ENCODE measurements around the gene ADGRL3.
"Not testable (repeated sequence)": the region's sequence is repeated elsewhere in the genome, so short reads cannot be mapped to it uniquely, and the experiment has no call there.

Gene ADGRL3

DNA sequence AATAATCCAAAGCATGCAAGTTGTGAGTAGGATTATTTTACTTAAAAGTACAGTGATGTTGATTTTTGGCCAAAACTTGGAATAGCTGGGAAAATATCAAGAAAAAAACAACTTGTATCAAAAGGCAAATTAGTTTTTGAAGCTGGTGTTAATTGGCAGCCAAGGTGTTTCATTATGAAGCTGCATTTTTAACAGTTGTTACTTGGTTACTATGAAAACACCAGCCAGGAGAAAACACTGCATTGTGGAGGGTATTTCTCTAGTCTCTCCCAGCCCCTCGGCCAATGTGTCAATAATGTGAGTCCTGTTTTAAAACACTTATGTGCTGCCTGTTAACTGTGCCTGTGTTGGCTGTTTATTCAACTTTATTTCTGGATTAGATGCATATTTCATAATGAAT, 733.4 kb downstream of the ADGRL3 start:
- no peak for DNase-seq

DNA sequence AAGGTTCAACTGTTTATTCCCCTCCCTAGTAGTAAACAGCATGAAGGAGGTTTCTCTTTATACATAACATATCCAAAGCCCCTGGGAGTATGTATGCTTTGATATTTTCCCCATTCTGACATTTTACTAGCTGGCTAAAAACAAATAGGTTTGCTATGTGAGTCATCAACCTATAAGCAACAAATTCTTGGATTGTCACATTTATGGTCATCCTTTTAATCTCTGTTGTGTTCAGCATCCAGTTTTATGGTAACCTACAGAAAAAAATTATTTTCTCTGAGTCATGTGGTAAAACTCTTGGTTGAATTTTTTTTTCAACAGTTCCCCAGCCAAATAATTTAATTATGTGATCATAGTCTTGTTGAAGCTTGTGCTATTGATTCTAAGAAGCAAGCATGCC, 734.1 kb downstream of the ADGRL3 start:
- no peak for DNase-seq

DNA sequence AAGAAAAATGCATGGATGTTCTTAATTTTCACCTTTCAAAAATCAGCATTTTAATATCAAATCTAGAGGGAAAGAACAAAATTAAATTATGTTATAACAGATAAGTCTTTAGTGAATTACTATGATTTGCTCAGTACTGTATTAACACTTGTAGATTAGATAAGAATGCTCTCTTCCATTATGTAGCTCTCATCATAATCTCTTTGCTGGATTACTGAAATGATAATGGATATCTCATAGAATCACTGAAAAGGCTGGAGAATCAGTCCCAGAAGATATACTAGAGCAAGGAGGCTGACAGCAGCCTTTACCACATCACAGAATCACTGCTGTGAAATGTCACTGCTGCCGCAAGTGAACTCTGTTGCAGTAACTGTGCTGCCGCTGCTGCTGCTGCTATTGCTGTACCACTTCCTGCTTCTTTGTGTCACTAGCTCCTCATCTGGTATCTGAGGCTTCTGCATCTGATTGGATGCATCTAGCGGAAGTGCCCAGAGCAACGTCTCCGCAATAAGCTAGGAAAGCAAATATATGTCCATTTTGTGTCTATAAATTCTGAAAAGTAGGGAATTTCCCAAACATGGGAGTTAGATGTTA, 738.2 kb downstream of the ADGRL3 start:
- peak; percentile 23 for DNase-seq

DNA sequence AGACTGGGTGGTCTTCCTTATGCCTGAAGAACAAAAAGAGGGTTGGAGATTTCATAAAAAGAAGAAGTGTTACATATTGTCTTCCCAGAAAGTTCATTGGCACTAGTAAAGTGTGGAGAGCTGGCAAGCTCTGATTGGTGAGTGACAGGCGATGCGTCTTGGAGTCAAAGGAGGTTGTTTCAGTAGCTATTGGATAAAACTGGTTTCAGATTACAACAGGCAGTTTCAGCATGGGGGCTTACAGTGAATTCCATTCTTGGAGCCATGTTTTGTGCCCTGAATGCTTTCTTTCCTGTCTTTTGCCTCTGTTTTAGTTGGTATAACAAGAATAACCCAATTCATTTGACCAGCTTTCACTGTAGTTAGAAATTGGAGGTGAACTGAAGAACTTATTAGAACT, 750.5 kb downstream of the ADGRL3 start:
- no peak for DNase-seq

DNA sequence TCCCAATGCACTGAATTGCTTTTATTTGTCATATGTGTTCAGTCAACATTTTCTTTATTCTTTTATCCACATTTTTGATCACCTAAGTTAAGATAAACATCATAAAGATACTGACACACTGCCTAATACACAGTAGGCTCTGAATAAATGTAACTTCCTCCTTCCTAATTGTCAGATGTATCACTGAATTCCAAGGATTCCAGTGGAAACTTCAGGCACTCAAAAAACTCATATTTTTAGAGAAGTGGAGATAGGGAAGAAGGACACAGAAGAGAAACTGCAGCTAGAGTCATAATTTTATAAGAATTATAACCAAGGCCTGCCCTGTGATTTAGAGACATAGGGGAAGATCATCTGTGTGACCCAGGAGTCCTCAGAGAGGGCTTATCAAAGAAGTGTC, 753.3 kb downstream of the ADGRL3 start:
- no peak for DNase-seq

DNA sequence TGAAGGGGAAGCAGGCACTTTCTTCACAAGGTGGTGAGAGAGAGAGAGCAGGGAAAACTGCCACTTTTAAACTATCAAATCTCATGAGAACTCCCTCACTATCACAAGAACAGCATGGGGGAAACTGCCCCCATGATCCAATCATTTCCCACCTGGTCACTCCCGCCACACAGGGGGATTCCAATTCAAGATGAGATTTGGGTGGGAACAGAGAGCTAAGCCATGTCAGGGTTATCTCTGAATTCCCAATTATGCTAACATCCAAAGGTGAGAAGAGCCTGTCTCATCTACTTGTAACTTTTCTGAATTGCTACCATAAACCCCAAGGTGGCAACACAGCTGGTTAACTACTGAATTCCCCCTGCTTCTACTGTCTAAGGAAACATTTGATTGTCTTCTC, 758.5 kb downstream of the ADGRL3 start:
- no peak for DNase-seq

DNA sequence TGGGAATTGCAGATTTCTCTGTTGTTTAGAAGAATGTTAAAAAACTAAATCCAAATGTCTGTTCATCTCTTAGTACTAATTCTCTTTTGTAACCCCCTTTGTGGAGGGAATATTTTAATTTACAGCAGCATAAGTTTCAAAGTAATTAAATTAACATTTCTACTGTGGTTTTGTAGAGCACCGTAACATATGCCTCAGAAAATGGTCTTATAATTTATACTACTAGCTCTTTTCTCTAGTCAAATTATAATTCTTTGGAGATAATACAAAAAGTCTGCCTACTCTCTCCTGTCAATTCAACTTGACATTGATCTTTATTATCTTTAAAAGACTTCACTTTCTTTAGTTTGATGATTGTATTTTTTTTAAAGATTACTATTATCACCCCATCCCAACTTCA, 759.0 kb downstream of the ADGRL3 start:
- DNase-seq, result no peak

DNA sequence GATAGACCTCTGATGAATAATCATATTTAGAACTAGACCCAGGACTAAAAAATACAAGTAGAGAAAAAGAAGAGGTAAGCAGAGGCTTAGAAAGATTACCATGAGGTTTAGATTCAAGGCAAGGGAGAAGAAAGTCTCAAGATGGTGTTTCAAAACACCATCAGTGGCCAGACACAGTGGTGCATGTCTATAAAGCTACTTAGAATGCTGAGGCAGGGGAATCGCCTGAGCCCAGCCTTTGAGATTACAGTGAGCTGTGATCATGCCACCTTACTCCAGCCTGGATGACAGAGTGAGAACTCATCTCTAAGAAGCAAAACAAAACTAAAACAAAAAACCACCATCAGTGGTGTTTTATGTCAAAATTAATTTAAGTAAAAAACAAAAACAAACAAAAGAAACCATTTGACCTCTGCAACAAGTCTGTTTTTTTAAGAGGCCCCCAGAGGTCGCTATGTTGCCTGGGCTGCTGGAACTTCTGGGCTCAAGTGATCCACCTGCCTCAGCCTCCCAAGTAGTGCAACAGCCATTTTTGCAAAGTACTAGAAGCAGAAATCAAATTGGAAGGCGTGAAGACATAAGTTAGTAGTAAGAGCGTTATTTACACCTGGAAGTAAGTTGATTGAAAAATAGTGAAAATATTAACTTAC, 784.3 kb downstream of the ADGRL3 start:
- DNase-seq, result no peak

DNA sequence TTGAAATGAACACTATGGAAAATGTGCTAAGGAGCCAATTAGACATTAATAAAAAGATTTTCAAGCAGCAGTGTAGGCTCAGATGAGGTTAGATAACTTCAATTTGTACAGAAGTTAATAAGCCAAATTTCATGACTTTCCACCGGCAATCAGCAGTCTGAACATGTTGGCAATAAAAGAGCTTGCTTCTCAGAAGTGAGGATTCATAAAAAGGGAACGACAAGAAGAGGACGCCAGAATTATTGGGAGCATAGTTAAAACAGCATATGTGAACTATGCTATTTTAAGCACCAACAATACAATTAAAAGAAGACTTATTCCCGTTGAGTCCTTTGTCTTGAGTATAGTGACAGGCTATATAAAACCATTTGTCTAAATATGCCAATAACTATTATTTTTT, 785.3 kb downstream of the ADGRL3 start:
- no peak for DNase-seq

DNA sequence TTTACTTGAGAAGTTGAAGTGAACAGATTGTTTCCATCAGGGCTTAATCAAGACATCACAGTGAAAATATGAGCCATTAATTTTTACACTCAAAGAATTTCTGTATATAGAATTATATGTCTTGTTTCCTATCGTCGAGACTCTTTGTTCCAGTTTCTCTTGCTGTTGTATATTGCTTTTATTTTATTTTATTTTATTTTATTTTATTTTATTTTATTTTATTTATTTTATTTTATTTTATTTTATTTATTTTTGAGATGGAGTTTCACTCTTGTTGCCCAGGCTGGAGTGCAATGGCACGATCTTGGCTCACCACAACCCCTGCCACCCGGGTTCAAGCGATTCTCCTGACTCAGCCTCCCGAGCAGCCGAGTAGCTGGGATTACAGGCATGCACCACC, 786.8 kb downstream of the ADGRL3 start:
- not testable (repeated sequence) for DNase-seq

DNA sequence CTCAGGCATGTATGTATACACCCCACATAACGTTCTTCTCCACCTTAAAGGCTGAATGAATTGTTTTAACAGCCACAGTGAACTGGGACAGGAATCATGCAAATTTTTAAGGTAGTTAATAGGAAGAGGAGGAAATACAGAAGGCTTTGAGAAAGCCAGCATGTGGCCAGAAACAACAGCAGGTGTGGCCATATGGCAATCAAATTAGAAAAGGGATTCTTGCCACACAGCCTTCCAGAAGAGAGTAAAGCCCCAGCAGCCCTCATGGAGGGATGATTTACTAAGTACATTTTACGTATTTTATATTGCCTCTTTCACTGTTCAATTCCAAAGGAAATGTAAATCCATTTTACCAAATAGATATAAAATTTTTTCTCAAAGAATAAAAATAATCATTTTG, 792.2 kb downstream of the ADGRL3 start:
- no peak for DNase-seq

DNA sequence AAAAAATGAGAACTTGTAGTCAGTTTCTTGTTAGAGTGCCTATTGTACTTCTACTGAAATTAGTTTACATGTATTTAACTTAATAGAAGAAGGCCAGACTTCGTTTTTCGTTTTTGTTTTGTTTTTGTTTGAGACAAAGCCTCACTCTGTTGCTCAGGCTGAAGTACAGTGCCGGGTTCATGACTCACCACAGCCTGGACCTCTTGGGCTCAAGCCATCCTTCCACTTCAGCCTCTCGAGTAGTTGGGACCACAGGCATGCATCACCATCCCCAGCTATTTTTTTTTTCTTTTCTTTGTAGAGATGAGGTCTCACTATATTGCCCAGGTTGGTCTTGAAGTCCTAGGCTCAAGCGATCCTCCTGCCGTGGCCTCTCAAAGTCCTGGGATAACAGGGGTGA, 793.9 kb downstream of the ADGRL3 start:
- DNase-seq, result no peak

DNA sequence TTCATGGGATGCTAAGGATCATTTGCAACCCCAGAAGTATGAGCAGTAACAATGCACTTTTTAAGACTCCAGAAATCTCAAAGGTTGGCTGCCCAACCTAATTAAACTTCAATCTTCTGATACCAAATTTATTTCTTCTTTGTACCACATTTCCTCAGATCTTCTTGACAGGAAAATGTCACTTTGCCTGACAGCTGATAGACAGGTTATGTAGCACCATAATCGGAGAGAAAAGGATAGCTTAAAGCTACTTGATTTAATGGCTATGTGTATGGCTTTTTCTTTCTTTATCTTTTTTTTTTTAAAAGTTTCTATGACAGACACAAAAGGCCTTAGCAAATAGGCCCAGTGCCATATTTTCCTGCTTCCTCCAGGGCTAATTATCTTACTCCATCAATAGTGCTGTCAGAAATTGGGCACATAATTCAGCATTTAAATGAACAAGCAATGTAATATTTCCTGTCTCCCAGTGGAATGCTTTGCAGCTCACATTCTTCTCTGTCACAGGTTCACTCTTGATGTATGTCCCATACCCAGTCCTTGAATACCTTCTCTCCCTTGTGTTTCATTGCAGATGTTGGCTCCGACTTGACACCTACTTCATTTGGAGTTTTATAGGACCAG, 795.7 kb downstream of the ADGRL3 start:
- no peak for DNase-seq

DNA sequence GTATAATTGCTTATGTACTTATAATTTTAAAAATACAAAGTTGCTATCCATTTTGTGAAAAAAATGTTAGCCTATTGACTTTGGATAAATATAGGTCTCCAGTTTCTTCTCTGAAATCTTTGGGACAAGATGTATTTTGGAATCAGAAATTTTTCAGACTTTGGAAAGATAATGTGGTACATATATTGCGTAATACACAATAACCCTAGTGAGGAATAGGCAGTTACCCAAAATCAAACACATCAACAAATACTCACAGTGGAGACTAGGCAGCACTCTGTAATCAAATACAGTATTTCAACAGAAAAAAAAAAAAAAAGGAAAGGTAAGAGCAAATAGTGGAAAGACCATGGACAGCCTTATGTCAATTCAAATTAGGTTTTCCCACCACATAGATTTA, 796.8 kb downstream of the ADGRL3 start:
- DNase-seq, result no peak

DNA sequence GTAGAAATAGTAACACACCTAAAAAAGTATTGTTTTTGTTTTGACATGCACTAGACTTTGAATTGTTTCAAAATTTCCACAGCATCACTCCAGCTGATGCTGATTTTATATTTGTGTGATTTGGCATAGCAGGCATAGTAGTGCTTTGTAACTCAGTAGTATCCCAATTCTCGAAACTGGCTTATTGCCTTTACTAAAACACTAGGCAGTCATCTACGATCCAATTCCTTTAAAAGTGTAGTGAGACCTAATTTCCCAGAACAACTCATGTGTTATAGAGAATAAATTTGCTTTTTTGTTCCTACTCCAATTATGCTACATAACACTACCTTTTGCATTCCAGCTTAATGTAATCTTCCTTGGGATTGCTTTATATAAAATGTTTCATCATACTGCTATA, 797.7 kb downstream of the ADGRL3 start:
- DNase-seq, result no peak

DNA sequence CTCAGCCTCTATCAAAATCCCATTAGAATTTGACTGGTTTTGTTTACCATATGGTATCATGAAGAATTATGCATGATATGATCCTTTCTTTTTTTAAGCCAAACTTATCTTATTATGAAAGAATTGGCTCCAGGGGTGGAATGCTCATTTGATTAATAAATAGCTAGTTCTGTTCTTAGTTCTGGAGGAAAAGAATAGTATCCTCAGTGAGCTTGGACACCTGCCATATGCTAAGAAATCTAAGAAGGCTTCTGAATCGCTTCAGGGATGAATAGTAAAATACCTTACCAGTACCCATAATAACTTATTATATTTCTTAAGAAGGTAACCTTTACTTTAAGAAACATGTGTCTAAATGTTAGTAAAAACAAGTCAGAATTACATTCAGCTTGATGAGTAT, 803.6 kb downstream of the ADGRL3 start:
- DNase-seq, result no peak

DNA sequence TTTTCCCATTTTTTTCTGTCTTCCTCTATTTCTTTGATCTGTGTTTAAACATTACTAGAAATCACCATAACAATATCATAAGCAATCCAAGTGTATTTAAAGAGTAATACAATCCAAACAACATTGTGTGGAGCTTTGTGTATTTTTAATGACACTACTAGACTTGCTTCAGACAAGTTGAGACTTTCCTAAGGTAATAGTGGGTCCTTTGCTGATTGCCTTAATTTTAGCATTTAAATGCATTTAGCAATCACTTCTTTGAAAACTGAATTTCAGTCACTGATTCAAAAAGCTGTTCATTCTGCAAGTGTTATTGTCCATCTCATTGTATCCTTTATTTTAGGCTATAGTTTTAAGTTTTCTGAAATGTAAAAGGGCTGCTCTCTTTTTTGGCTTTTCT, 804.8 kb downstream of the ADGRL3 start:
- DNase-seq, result no peak

DNA sequence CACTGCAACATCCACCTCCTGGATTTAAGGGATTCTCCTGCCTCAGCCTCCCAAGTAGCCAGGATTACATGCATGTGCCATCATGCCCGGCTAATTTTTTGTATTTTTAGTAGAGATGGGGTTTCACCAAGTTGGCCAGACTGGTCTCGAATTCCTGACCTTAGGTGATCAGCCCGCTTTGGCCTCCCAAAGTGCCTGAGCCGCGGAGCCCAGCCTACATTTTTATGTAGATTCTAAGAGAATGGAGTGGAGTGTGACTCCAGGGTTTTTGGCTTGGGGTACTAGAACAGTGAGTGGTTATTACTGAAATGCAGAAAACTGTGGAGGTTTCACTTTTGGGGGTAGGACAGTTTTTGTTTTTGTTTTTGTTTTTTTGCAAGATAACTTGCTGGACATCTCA, 806.0 kb downstream of the ADGRL3 start:
- DNase-seq, result no peak

DNA sequence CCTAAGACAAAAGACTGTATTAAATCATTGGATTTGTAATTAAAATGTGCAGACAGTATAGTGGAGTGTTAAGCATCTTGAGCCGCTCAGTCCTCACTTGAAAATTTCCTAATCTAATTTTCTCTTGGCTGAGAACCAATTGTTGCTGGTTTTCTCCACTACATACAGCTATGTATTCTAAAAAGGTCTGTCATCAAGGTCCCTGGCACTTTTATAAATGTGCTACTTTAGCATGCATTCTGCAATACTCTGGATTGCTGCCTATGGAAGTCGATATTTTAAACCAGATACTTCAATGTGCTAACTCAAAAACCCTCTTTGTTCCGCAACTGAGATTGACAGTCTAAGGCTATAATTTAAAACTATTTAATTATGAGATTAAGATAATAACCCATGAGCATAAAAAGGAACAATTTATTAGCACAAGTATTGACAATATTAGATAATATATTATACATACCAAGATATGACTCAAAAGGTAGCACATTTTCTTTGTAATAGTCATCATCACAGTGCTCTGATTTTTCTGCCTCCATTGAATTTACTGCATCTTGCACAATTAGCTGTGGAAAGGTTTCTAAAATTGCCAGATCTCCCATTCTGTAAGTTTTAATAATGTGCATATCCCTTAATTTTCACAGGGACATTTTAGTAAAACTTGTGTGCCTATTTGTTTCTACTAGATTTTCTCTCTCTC, 815.1 kb downstream of the ADGRL3 start:
- DNase-seq, result no peak

DNA sequence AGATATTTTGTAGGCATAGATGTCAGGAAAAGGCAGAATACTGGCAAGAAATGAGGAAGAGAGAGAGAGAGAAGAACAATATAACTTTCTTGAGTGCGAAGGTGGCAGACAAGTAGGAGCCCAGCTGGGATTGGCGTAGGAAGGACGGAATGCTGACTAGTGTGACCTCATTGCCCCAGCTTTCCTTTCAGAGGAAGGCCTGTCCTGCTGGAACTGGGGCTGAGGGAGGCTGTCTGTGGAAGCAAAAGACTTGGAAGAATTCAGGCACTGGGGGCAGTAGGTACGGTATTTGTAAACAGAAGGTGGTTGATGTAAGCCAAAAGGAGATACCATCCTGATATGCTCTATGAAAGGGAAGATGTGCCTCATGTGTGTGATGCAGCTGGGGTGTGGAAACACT, 818.4 kb downstream of the ADGRL3 start:
- DNase-seq, result no peak

DNA sequence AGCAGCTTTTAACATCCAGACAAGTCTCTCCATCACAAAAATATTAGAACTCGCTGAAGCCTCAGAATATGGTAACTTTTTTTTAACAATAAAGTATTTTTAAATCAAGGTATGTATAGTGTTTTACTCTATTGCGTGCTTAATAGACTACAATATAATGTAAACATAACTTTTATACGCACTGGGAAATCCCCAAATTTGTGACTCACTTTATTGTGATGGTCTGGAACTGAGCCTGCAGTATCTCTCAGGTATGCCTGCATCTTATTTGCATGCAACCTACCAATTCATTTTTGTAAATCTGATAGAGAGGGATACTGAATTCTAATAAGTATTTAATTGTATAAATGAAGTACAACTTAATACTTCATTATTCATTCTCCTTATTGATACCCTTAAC, 823.5 kb downstream of the ADGRL3 start:
- no peak for DNase-seq

DNA sequence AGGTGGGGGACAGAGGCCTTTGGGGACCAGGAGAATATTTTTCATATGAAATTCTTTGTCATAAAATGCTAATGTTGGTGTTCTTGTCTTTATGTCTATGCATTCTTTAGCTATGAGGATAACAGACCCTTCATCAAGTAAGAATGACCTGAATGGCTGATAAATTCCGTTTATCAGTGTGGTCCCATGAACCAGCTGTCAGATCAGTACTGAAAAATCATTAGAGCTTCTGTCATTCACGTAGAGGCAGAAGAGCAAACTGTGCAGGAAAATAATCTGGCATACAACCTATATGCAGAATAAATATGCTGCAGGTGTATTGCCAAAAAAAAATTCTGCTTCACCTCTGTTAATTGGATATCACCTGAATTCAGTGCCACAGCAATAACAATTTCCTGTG, 828.6 kb downstream of the ADGRL3 start:
- DNase-seq, result no peak

DNA sequence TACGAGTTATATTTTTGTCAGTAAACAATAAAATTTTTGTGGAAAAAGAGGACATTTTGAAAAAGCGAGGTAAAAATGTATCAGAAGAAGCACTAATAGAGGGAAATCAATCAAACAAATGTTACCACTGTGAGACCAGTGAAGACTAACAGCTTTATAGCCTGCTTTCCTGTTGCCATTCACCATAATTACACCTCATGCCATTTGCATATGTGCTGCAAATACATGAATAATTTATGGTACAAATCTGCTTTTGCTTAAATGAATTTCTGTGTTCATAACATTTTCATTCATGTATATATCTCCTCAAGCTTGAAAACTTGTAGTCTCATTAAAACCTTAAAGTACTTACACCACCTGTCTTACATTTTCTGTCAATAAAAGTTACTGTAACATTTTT, 830.8 kb downstream of the ADGRL3 start:
- DNase-seq, result no peak

DNA sequence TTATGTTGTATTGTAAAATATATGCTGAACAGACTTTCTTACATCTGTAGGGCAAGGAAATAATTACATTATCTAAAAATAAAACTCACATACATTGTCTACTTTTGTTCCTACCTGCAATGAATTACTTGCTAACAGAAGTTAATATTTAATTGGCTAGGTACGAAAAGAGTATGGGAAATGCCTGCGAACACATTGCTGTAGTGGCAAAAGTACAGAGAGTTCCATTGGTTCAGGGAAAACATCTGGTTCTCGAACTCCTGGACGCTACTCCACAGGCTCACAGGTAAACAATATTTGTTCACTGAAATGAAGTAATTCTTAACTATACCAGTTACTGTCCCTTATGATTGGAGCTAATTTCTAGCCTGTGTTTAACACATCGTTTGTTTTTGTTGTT, 837.4 kb downstream of the ADGRL3 start:
- DNase-seq, result no peak

Data from stimulated activated CD8-positive, alpha-beta memory T cell treated with anti-CD3 and anti-CD28 coated beads, Interleukin-4, amount 100 ng/mL, for 48 hours (primary cell).